ENCODE results near the gene KRT12.

The KRT12 gene

DNA sequence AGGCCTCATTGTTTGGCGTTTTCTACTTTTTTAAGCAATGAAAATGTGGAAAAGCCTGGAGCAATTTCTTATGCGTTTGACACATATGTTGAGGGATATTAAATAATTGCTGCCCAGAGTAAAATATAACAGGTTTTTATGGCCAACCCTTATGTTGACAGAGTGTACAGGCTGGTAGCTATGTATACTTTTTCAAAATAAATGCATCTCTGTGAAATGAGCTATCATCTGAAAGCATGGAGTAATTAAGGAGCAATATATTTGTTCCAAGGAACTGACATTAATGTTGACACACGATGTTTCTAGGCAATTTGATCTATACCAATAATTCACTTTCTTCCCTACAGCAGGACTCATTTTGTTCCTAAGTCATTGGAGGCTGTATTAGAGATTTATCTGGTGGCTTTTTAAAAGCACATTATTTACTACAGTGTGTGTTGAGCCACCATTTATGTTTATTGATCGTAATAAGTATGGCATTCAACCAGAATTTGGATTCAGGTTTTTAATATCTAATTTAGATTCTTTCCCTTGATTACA lies 30.0 kb upstream of the KRT12 start:
- H3K27ac Mint-ChIP-seq: no peak overlapping the region
- peaks cover 12% of the 10 kb centered on the region for H3K27me3 Mint-ChIP-seq
- no peak overlapping the region for H3K4me3 Mint-ChIP-seq
- H3K9me3 Mint-ChIP-seq: no peaks in the 10 kb centered on the region
- H3K4me1 Mint-ChIP-seq: peaks cover under 1% of the 10 kb centered on the region
- H3K36me3 Mint-ChIP-seq: no peaks in the 10 kb centered on the region

DNA sequence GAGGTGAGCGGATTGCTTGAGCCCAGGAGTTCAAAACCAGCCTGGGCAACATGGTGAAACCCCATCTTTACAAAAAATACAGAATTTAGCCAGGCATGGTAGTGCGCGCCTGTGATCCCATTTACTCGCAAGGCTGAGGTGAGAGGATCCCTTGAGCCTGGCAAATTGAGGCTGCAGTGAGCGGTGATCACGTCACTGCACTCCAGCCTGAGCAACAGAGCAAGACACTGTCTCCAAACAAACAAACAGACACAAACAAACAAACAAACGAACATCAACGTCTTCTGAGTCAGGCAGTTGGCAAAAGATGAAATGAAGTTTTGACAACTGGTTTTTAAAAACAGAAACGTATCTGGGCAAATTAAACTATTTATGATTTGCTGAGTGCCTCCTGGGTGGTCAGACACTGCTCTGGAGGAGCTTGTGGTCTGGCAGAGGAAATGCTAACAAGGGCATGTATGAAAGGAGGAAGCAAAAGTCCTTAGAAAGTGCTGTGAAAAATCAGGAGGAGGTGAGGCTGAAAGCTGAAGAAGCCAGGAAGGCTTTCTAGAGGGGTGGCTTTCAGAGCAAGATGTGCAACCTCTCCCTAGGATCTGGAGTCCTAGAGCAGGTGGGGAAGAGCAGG lies 28.2 kb upstream of the KRT12 start:
- Mint-ChIP-seq H3K27me3 (peaks cover 11% of the 10 kb centered on the region), H3K4me3 (no peak overlapping the region), H3K9me3 (no peaks in the 10 kb centered on the region), H3K36me3 (no peaks in the 10 kb centered on the region), H3K4me1 (no peaks in the 10 kb centered on the region), H3K27ac (no peak overlapping the region)

- Mint-ChIP-seq H3K27me3 (peaks cover 21% of the 10 kb centered on the region), H3K27ac (no peak overlapping the region), H3K36me3 (no peaks in the 10 kb centered on the region), H3K4me3 (no peak overlapping the region), H3K9me3 (no peaks in the 10 kb centered on the region), H3K4me1 (no peaks in the 10 kb centered on the region)
Measured at GRCh38 chr17:40888196-40888720, 21.2 kb upstream of the KRT12 start.

DNA sequence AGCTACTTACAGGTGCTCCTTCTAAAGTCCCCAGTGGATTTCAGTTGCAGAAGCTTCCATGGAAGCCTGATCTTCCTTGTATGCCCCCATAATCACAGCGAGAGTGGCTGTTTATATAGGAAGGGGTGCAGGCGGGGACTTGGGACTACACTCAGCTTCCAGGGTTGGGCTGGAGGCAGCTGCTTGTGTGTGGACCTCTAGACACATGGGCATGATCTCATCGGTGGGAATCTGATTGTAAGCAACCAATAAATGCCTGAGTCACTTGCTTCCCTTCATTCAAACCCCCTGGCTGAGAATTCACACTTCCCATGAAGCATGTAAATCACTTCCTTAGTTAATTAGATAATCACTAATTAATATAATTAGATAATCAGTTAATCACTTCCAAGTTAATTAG lies 19.1 kb upstream of the KRT12 start:
- H3K27ac Mint-ChIP-seq: no peak overlapping the region
- H3K36me3 Mint-ChIP-seq: no peaks in the 10 kb centered on the region
- no peak overlapping the region for H3K4me3 Mint-ChIP-seq
- no peaks in the 10 kb centered on the region for H3K4me1 Mint-ChIP-seq
- peaks cover 14% of the 10 kb centered on the region for H3K27me3 Mint-ChIP-seq
- H3K9me3 Mint-ChIP-seq: no peaks in the 10 kb centered on the region

GRCh38 chr17:40884708-40885512 lies 17.9 kb upstream of the KRT12 start, which contains the start of gene KRT20:
Gene KRT20, minus strand, starts transcription at chr17:40885242. Its CDS starts 57 bp downstream, at chr17:40885185.
- H3K36me3 Mint-ChIP-seq: no peaks in the 10 kb centered on the region
- H3K27ac Mint-ChIP-seq: no peak within 1 kb of the TSS
- H3K4me3 Mint-ChIP-seq: no peak within 1 kb of the TSS
- H3K4me1 Mint-ChIP-seq: no peaks in the 10 kb centered on the region
- peaks cover 14% of the 10 kb centered on the region for H3K27me3 Mint-ChIP-seq
- H3K9me3 Mint-ChIP-seq: no peaks in the 10 kb centered on the region

GRCh38 chr17:40883626-40884334 lies 16.8 kb upstream of the KRT12 start:
- no peaks in the 10 kb centered on the region for H3K4me1 Mint-ChIP-seq
- peak overlapping the region; percentile 59 for H3K27ac Mint-ChIP-seq
- H3K9me3 Mint-ChIP-seq: no peaks in the 10 kb centered on the region
- H3K36me3 Mint-ChIP-seq: no peaks in the 10 kb centered on the region
- H3K4me3 Mint-ChIP-seq: no peak overlapping the region
- H3K27me3 Mint-ChIP-seq: peaks cover 10% of the 10 kb centered on the region

- H3K27me3 Mint-ChIP-seq: peaks cover 3% of the 10 kb centered on the region
- H3K36me3 Mint-ChIP-seq: no peaks in the 10 kb centered on the region
- H3K9me3 Mint-ChIP-seq: no peaks in the 10 kb centered on the region
- no peak overlapping the region for H3K4me3 Mint-ChIP-seq
- H3K4me1 Mint-ChIP-seq: no peaks in the 10 kb centered on the region
- H3K27ac Mint-ChIP-seq: no peak overlapping the region
Measured at GRCh38 chr17:40883031-40883430, 16.0 kb upstream of the KRT12 start.

GRCh38 chr17:40879026-40879425 lies 12.0 kb upstream of the KRT12 start:
- Mint-ChIP-seq H3K4me1 (no peaks in the 10 kb centered on the region), H3K27me3 (peaks cover 4% of the 10 kb centered on the region), H3K36me3 (no peaks in the 10 kb centered on the region), H3K27ac (no peak overlapping the region), H3K9me3 (no peaks in the 10 kb centered on the region), H3K4me3 (no peak overlapping the region)

DNA sequence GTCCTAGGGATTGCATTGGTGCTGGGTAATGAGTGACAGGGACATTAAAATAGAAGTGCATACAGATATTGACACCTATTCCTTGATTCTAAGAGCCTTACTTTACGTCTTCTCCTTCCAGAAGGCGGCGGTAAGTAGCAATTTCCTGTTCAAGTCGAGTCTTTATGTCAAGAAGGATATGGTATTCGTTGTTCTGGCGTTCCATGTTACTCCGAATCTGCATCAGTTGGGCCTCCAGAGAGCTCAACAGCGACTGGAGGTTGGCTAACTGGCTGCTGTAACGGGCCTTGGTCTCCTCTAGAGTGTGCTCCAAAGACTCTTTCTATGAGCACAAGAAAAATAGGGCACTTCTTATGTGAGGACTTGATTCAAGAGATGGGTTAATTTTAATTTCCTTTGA lies 11.0 kb upstream of the KRT12 start:
- Mint-ChIP-seq H3K4me1 (no peaks in the 10 kb centered on the region), H3K36me3 (no peaks in the 10 kb centered on the region), H3K4me3 (no peak overlapping the region), H3K27me3 (peaks cover 2% of the 10 kb centered on the region), H3K27ac (no peak overlapping the region), H3K9me3 (no peaks in the 10 kb centered on the region)

DNA sequence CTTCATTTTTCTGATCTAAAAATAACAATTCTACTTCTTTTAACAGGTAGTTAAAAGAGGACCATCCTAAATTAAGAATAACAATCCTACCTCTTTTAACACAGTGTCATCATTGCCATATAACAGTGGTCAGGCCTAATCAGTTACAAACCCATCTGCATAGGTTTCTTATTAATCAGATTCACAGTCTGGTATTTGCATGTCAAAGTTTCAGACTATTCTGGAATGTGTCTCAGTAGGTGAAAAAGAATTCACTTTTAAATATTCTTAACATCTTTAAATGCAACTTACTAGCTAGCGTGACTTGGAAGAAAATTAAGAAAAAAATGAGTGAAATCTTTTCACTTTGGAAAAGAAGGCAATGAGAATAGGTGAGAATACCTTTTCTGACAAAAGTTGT lies 6.8 kb upstream of the KRT12 start:
- H3K27ac Mint-ChIP-seq: no peak overlapping the region
- no peaks in the 10 kb centered on the region for H3K9me3 Mint-ChIP-seq
- H3K36me3 Mint-ChIP-seq: no peaks in the 10 kb centered on the region
- H3K27me3 Mint-ChIP-seq: peaks cover 10% of the 10 kb centered on the region
- H3K4me1 Mint-ChIP-seq: no peaks in the 10 kb centered on the region
- H3K4me3 Mint-ChIP-seq: no peak overlapping the region

DNA sequence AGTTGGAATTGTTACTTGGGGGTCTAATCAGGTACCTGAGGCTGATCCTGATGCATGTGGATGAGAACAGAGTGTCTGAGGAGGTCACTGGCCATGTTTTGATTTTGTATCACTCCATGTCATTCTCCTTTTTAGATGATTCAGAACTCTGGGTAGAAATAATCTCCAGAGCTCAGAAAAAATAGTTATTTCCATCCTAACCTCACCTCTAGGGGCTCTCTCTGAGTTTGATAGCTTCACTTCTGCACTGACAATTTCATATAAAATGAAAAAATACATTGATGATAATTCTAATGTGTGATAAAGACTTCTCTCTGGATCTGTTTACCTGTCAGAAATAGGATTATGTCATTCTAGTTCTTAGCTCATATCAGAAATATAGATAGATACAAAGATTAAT lies 6.2 kb upstream of the KRT12 start:
- H3K4me1 Mint-ChIP-seq: no peaks in the 10 kb centered on the region
- H3K36me3 Mint-ChIP-seq: no peaks in the 10 kb centered on the region
- H3K4me3 Mint-ChIP-seq: no peak overlapping the region
- peaks cover 10% of the 10 kb centered on the region for H3K27me3 Mint-ChIP-seq
- no peaks in the 10 kb centered on the region for H3K9me3 Mint-ChIP-seq
- no peak overlapping the region for H3K27ac Mint-ChIP-seq

DNA sequence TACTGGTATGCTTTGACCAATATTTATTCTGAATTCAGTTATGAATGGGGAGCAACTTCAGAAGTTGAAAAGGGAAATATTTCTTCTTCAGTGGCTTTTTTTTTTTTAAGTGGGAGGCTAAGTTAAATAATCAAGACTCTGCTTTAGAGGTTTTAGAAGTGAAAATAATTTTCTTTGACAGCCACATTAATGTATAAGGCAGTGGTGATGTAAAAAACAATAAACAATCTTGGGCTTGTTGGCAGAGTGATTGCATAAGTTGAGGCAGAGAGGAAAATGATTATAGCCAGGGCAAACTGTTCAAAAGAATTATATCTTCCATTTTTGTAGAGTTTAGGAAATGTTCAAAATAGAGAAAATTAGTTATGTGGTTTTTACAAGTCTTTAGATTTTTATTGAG lies 5.4 kb upstream of the KRT12 start:
- Mint-ChIP-seq H3K27me3 (peaks cover 11% of the 10 kb centered on the region), H3K36me3 (no peaks in the 10 kb centered on the region), H3K4me1 (no peaks in the 10 kb centered on the region), H3K4me3 (no peak overlapping the region), H3K27ac (no peak overlapping the region), H3K9me3 (no peaks in the 10 kb centered on the region)

- peaks cover 12% of the 10 kb centered on the region for H3K27me3 Mint-ChIP-seq
- H3K27ac Mint-ChIP-seq: no peak overlapping the region
- no peaks in the 10 kb centered on the region for H3K36me3 Mint-ChIP-seq
- no peaks in the 10 kb centered on the region for H3K9me3 Mint-ChIP-seq
- H3K4me1 Mint-ChIP-seq: no peaks in the 10 kb centered on the region
- no peak overlapping the region for H3K4me3 Mint-ChIP-seq
Measured at GRCh38 chr17:40871316-40871715, 4.3 kb upstream of the KRT12 start.

- Mint-ChIP-seq H3K27me3 (peaks cover 10% of the 10 kb centered on the region), H3K36me3 (no peaks in the 10 kb centered on the region)
Measured at GRCh38 chr17:40870136-40870535, 3.1 kb upstream of the KRT12 start.

DNA sequence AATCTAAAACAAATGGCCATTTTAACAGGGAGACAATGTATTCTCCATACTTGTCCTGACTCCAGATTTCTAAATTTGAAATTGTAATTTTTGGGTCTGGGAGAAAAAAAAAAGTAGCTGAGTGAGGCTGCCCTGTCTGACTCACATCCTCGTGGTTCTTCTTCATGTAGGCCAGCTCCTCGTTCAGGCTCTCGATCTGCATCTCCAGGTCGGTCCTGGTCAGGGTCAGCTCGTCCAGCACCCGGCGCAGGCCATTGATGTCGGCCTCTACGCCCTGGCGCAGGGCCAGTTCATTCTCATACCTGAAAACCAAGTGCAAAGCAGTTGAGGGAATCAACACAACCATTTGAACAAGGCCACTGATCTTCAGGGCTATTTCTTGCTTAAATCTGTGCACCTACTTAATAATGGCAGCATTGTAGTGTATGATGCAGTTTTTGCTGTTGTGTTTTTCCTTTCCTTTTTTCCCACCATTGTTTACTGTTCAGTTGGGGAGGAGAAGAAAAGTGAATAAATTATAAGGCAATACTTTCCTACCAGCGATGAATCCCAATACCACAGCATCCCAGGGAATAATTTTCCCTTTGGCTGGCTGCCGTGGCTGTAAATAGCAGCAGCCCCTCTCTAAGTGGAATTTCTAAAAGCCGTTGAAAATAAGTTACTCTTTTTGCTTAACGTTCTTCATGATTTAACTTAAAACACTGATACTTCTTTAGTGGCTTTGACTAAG lies 2.2 kb downstream of the KRT12 start:
- Mint-ChIP-seq H3K27me3 (peaks cover 4% of the 10 kb centered on the region), H3K9me3 (no peaks in the 10 kb centered on the region), H3K4me3 (no peak overlapping the region), H3K36me3 (no peaks in the 10 kb centered on the region), H3K27ac (no peak overlapping the region), H3K4me1 (no peaks in the 10 kb centered on the region)

More at GRCh38 chr17:40870136-40870535, 3.1 kb upstream of the KRT12 start:
- Mint-ChIP-seq H3K9me3 (no peaks in the 10 kb centered on the region), H3K27ac (no peak overlapping the region), H3K4me3 (no peak overlapping the region), H3K4me1 (no peaks in the 10 kb centered on the region)
